Naive B cell (primary cell): Measurements from ENCODE around the gene PTPN5. TPM values are rescaled to one million over a fixed set of nuclear protein-coding genes. Genes with fewer than 3 reads are reported as not detected.
A peak's percentile ranks its signal among the peaks of the same experiment; 100 is the strongest.

Experiments used
- ATAC-seq, 2 donors: fragments of 150-1000 bp; cut with Tn5 transposase; 2 replicates each; pipeline ENCODE4 v1.10.0; 2021; ENCODE audit warnings: low read depth in 2 of 2, mild to moderate bottlenecking in 2 of 2, moderate library complexity in 2 of 2
- DNase-seq: peaks from one replicate; pipeline ENCODE4 v3.0.0; 2022
- H3K27ac Mint-ChIP-seq, 6 donors: one replicate each; pipeline ENCODE4 v1.8.0; 2020 to 2022; ENCODE audit warnings: mild to moderate bottlenecking in 6 of 6, mixed read lengths in 6 of 6, moderate library complexity in 5 of 6, inconsistent platforms in 2 of 6
- H3K27me3 Mint-ChIP-seq, 3 donors: one replicate each; pipeline ENCODE4 v1.8.0; 2021 to 2022; ENCODE audit warnings: mixed read lengths in 3 of 3, mild to moderate bottlenecking in 1 of 3
- H3K36me3 Mint-ChIP-seq, 2 donors: one replicate each; pipeline ENCODE4 v1.8.0; 2020 to 2022; ENCODE audit warnings: mixed read lengths in 2 of 2, inconsistent platforms in 1 of 2, mild to moderate bottlenecking in 1 of 2
- H3K4me1 Mint-ChIP-seq, 3 donors: one replicate each; pipeline ENCODE4 v1.8.0; 2020 to 2022; ENCODE audit warnings: mixed read lengths in 3 of 3, inconsistent platforms in 1 of 3, mild to moderate bottlenecking in 1 of 3, moderate library complexity in 1 of 3
- H3K4me3 Mint-ChIP-seq, 8 donors: one replicate each; pipeline ENCODE4 v1.8.0; 2020 to 2022; ENCODE audit warnings: mild to moderate bottlenecking in 8 of 8, mixed read lengths in 8 of 8, moderate library complexity in 8 of 8, inconsistent platforms in 2 of 8
- H3K9me3 Mint-ChIP-seq, 7 donors: one replicate each; pipeline ENCODE4 v1.8.0; 2020 to 2022; ENCODE audit warnings: mixed read lengths in 7 of 7, mild to moderate bottlenecking in 5 of 7, inconsistent platforms in 2 of 7, moderate library complexity in 1 of 7
- polyA plus RNA-seq, 6 donors: library from polyadenylated mRNA; unstranded; fragments of 300-500 nt; fragmentation: Illumina TruSeq; gene quantifications; one replicate each; pipeline ENCODE4 v1.2.3, GENCODE V29; 2021; ENCODE audit warnings: low read depth in 6 of 6

The PTPN5 gene
- polyA plus RNA-seq, 6 donors from 2014 or later, result not detected

DNA sequence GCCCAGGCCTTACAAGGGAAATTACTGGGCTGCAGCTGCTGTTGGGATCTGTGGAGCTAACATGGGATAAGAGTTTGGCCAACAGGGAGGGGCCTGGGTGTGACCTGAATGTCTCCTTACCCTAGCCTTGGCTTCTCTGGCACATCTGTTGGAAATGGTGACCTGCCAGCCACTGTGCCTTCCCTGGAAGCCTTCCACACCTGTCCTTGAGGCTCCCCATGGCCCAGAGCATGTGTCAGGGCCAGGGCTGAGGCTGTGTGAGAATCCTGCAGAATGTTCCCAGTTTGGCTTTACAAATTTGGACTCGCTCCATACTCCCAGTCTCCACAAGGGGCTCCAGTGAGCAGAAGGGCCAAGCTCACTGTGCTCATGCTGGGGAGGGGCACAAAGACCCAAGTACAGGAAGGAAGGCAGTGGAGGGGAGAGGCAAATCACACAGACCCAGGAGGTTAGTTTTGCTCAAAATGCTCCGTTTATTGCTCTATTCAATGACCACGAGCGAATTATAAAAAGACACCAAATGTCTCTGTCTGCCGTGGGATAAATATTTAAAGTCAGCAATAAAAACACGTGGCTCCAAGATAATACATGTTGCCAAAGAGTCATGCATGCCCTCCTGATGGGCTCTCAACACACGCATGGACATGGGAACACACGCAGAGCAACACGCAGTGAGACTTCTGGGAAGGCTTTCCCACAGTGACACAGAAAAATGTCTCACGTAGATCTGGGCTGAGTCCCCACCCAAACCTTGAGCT, 63.9 kb downstream of the PTPN5 start:
- Mint-ChIP-seq H3K36me3 (no peaks in the 10 kb centered on the region), H3K4me3 (peak overlapping the region in 1 of 8 donors; percentile 27), H3K9me3 (no peaks in the 10 kb centered on the region), H3K27me3 (peaks cover 0 to 8% (median 5%) of the 10 kb centered on the region in 3 donors), H3K4me1 (peaks cover 22 to 26% (median 24%) of the 10 kb centered on the region in 3 donors), H3K27ac (peak overlapping the region in 1 of 6 donors; percentile 46)
- ATAC-seq (peak; percentile 54 to 69), DNase-seq (peak; percentile 33)

DNA sequence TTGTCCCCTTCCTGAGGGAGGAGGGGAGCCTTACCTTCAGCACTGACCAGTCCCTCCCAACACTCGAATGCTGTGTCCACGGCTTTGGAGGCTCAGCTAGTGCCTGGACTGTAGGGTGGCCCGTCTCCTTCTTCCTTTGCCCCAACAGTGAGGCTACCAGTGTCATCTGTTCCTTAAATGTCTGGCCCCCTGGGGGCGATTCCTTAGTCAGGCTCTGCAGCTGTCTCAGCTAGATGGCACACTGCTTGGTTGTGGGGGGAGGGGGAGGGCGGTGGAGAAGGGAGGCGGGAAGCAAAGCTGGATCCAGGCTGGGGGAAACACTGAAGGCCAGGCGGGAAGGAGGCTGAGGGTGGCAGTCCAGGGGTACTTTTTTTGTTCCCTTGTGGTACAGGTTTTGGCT, 65.6 kb downstream of the PTPN5 start, which contains the start of gene IGSF22:
TSS of gene IGSF22 (minus strand) at position 149 of the 400 bp plus-strand sequence. CDS start 1,952 bp downstream, outside the sequence.
- Mint-ChIP-seq H3K9me3 (no peaks in the 10 kb centered on the region), H3K4me1 (peaks cover 22 to 26% (median 24%) of the 10 kb centered on the region in 3 donors), H3K4me3 (no peak within 1 kb of the TSS), H3K27me3 (peaks cover 0 to 8% (median 5%) of the 10 kb centered on the region in 3 donors), H3K27ac (no peak within 1 kb of the TSS), H3K36me3 (no peaks in the 10 kb centered on the region)
- DNase-seq, result no peak
- no peak for ATAC-seq

DNA sequence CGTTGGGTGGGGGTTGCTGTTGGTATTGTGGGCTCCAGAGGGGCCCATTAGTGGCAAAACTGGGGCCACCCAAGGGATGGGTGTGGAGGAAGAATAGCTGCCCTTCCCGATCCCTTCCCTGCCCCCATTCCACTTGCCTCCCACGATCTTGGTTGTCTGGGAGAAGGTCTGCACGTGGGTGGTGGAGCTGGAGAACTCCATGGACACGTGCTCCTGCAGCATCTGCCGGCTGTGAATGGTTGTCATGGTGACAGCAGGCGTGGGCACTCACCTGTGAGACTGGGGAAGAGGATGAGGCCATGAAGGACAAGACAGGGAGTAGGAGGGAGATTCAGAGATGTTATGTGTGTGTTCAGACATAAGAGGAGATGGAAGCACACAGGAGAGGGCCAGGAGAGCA, 67.6 kb downstream of the PTPN5 start:
- H3K36me3 Mint-ChIP-seq, result no peaks in the 10 kb centered on the region
- H3K4me1 Mint-ChIP-seq, result peaks cover 23 to 24% (median 24%) of the 10 kb centered on the region in 3 donors
- H3K9me3 Mint-ChIP-seq, result no peaks in the 10 kb centered on the region
- H3K27ac Mint-ChIP-seq, result peak overlapping the region in 1 of 6 donors; percentile 5
- no peak for ATAC-seq
- H3K4me3 Mint-ChIP-seq, result no peak overlapping the region
- DNase-seq, result no peak
- H3K27me3 Mint-ChIP-seq, result peaks cover 0 to 8% (median 5%) of the 10 kb centered on the region in 3 donors

DNA sequence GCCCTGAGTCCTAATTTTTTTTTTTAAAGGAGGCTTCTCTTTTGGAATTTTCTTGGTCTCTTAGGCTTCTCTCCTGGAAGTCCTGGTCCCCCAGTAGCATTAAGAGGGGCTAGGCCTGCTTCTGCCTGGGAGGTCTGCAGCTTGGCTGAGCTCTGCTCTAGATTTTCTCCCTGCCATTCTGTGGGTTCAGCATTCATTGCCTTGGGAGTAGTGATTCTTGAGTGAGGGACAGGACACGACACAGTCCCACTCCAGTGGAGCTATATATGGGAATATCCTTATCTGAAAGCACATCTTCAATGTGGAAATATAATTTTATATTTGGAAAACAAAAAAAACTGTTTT, 69.3 kb downstream of the PTPN5 start:
- H3K27me3 Mint-ChIP-seq, result peaks cover 0 to 9% (median 0%) of the 10 kb centered on the region in 3 donors
- peaks cover 0 to 1% (median 0%) of the 10 kb centered on the region in 7 donors for H3K9me3 Mint-ChIP-seq
- peaks cover 13 to 14% (median 13%) of the 10 kb centered on the region in 3 donors for H3K4me1 Mint-ChIP-seq
- H3K36me3 Mint-ChIP-seq, result no peaks in the 10 kb centered on the region
- ATAC-seq, result no peak
- H3K27ac Mint-ChIP-seq, result no peak overlapping the region
- H3K4me3 Mint-ChIP-seq, result peak overlapping the region; percentile 77 to 99 (median 94)
- no peak for DNase-seq

DNA sequence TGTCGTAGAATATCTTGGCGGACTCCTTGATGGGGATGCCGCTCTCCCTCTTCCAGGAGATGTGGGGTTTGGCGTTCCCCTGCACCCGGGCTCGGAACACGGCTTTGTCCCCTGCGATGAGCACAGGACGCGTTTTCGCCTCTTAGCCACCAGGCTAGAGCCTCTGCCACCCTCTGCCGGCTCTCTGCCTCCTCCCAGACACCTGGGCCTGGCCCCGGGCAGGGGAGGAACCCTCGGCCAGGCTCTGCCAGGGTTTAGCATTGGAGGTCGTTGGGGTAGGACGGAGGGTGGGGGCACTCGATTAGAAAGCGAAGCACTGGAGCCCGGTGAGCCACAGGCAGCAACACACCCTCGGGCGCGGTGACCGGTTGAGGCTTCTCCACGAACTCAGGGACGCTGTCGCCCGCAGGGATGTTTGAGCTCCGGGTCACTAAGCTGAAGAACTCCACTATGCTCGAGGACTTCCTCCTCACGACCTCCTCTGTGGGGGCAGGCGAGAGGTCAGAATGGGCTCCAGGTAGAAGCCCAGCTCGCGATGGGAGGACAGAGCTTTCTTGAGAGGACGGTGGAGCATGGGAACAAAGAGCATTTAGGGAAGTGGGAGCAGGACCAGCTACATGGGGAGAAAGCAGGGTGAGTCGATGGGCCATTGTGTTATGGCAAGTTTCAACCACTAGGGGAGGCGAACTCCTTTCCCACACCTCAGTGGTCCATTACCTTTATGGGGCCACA, 69.9 kb downstream of the PTPN5 start:
- peaks cover 3 to 8% (median 4%) of the 10 kb centered on the region in 3 donors for H3K27me3 Mint-ChIP-seq
- H3K4me1 Mint-ChIP-seq, result peaks cover 13 to 14% (median 13%) of the 10 kb centered on the region in 3 donors
- ATAC-seq, result peak; percentile 71 to 77
- H3K36me3 Mint-ChIP-seq, result no peaks in the 10 kb centered on the region
- H3K4me3 Mint-ChIP-seq, result peak overlapping the region; percentile 77 to 99 (median 94)
- peak; percentile 45 for DNase-seq
- H3K27ac Mint-ChIP-seq, result peak overlapping the region in 5 of 6 donors; percentile 44 to 78 (median 60)
- peaks cover 0 to 1% (median 0%) of the 10 kb centered on the region in 7 donors for H3K9me3 Mint-ChIP-seq

DNA sequence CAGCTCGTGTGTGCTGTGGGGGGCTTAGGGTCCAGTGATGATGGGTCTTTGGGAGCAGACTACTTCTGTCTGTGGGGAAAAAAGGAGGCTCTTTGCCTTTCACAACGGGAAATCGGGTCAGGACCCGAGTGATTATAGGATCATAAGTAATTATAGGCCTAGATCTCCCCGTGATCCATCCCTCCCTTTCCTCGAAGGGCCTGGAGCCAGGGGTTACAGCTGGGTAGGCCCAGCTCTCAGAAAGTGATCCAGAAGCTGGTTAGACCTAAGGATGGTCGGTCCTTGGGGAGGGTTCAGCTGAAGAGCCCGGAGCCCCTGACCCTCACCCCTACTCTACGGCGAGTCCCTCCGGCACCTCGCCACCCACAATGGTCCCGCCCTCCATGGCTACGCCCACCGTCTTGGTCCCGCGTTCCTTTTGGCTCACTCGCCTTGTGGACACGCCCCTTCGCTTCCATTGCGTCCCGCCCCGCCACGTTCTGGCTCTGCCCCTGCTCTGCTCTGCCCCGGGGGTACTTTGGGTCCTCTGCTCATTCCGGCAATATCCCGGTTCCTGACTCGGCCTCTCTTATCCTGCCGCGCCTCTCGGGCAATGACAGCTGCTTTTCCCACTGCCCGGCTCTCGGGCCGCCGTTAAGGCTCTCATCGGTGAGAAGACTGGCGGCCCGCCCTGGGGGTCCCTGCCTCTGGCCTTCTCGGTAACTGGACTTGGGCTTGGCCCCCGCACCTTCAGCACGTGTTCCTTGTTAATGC, 70.6 kb downstream of the PTPN5 start:
- Mint-ChIP-seq H3K27ac (peak overlapping the region in 3 of 6 donors; percentile 51 to 90 (median 72)), H3K36me3 (no peaks in the 10 kb centered on the region), H3K9me3 (peaks cover 0 to 1% (median 0%) of the 10 kb centered on the region in 7 donors), H3K4me1 (peaks cover 13 to 14% (median 13%) of the 10 kb centered on the region in 3 donors), H3K4me3 (peak overlapping the region; percentile 77 to 99 (median 94)), H3K27me3 (peaks cover 4 to 8% (median 4%) of the 10 kb centered on the region in 3 donors)
- DNase-seq (peak; percentile 67), ATAC-seq (peak; percentile 86 to 88)

DNA sequence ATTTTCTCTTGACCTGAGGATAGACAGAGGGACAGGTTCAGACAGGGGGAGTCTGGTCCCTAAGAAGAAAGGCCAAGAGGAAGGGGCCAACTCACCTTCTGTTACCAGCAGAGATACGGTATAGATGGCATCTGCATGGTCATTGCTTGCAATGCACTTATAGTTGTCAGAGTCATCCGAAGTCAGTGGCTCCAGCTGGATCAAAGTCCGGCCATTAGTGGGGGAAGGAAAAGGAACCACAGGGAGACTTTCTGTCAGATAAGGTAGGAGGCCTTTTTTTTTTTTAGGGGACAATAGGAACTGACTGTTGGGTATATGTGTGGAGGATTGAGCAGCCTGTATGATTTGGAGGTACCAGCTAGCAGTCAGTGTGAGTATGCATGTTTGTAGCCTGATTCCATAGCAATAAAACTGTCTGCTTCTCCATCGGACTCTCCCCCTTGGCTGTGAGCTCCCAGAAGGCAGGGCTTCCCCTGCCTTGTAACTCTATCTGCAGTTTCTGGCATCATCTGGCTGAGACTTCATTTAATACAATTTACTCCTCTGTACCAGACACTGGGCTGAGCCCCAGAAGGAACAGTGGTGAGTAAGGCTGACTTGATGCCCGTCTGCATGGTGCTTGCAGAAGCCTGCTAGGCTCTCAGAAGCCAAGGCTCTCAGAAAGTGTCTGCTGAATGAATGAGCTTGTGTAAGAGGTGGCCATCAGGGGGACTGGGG, 71.3 kb downstream of the PTPN5 start:
- H3K36me3 Mint-ChIP-seq, result no peaks in the 10 kb centered on the region
- H3K4me1 Mint-ChIP-seq, result peaks cover 13 to 14% (median 13%) of the 10 kb centered on the region in 3 donors

DNA sequence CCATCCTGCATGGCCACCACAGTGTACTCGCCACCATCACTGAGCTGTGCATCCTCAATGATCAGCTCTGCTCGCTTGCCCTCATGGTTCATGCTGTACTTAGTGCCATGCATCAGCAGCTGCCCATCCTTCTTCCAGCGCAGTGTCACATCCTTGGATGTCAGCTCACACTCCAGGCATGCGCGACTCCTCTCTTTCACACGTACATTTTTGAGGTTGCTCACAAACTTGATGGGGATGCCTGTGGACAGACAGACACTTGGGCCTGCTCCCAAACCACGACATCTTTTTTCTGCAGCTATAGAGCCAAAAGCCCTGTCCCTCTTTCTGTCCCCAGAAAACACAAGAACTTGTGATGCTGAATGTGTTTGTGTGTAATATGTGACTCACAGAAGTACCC, 76.1 kb downstream of the PTPN5 start:
- DNase-seq, result no peak
- Mint-ChIP-seq H3K27ac (no peak overlapping the region), H3K4me1 (peaks cover 0 to 1% (median 0%) of the 10 kb centered on the region in 3 donors), H3K4me3 (no peak overlapping the region), H3K9me3 (peaks cover 0 to 1% (median 0%) of the 10 kb centered on the region in 7 donors), H3K27me3 (peaks cover 8 to 29% (median 23%) of the 10 kb centered on the region in 3 donors), H3K36me3 (no peaks in the 10 kb centered on the region)
- ATAC-seq, result no peak

More for the DNA sequence above, 71.3 kb downstream of the PTPN5 start:
- Mint-ChIP-seq H3K27me3 (peaks cover 4 to 11% (median 6%) of the 10 kb centered on the region in 3 donors), H3K4me3 (peak overlapping the region; percentile 77 to 99 (median 94)), H3K9me3 (peaks cover 0 to 1% (median 0%) of the 10 kb centered on the region in 7 donors), H3K27ac (peak overlapping the region in 4 of 6 donors; percentile 30 to 90 (median 62))
- no peak for ATAC-seq
- no peak for DNase-seq

DNA sequence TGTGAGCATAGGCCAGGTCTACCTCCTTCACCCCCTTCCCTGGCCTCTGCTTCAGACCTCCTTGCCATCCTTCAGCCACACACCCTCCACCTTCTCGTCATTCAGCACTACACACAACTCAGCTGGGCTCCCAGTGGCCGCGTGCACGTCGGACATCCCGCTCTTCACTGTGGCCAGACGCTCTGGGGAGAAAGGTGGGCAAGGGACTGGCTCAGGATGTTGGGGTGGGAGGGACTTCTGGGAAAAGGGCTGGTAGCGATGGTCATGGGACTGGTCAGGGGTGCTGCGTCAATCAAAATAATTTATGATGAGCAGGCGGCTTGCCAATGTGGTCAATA, 77.2 kb downstream of the PTPN5 start:
- ATAC-seq, result no peak
- Mint-ChIP-seq H3K4me3 (no peak overlapping the region), H3K27me3 (peaks cover 8 to 29% (median 23%) of the 10 kb centered on the region in 3 donors), H3K9me3 (peaks cover 0 to 1% (median 0%) of the 10 kb centered on the region in 7 donors), H3K27ac (no peak overlapping the region), H3K36me3 (no peaks in the 10 kb centered on the region), H3K4me1 (no peaks in the 10 kb centered on the region)
- DNase-seq, result no peak

DNA sequence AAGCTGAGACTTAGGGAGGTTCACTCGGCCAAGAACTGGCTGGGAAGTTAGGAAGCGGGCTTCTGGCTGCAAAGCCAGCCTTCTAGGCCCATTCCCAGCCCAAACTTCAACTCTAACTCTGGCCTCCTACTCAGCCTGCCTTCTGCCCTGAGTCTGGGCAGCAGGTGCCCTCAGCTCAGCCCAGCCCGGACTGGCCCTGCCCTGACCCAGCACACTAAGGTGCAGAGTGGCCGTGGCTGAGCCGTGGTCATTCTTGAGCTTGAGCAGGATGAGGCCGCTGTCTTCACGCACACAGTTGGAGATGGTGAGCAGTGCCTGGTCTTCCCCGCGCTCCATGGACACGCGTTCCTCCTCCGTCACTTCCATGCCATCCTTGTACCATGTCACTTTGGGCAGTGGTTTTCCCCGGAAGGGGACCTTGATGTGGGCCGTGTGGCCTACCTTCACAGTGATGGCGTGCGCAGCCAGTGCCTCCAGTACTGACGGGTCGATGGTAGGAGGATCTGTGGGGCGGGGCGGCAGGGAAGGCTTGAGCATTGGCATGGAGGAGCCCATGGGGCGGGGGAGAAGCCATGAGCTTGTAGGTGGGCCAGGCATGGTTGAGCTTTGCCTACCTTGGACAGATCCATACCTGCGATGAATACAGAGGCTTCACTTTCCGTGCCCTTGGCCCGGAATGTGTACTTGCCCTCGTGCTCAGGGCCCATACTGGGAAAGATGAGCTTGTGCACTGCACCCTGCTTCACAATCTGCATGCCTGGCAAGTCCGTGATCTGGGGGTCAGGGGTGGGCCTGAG, 77.8 kb downstream of the PTPN5 start:
- Mint-ChIP-seq H3K27me3 (peaks cover 8 to 29% (median 23%) of the 10 kb centered on the region in 3 donors), H3K27ac (no peak overlapping the region)

DNA sequence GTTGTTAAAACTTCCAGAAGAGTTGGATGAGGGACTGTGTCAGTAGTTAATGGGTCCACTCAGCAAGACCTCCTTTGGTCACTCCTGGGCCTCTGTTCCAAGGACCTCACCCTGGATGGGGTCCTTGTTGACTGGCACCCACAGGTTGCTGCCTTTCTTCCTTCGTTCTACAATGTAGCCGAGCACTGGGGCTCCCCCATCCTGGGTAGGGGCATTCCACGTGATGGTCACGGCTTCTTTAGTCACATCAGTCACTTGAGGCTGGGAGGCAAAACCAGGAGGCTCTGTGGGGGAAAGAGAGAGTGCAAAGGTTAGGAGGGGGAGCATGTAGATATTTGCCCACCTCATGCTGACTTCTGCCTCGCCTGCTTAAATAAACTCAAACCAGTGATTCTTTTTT, 81.1 kb downstream of the PTPN5 start:
- Mint-ChIP-seq H3K9me3 (peaks cover 0 to 1% (median 0%) of the 10 kb centered on the region in 7 donors), H3K4me3 (no peak overlapping the region), H3K27me3 (peaks cover 4 to 25% (median 15%) of the 10 kb centered on the region in 3 donors), H3K4me1 (peaks cover 10 to 21% (median 15%) of the 10 kb centered on the region in 3 donors), H3K27ac (no peak overlapping the region), H3K36me3 (no peaks in the 10 kb centered on the region)
- ATAC-seq, result no peak
- no peak for DNase-seq

More for the DNA sequence above, 77.8 kb downstream of the PTPN5 start:
- no peaks in the 10 kb centered on the region for H3K4me1 Mint-ChIP-seq
- ATAC-seq, result no peak
- no peaks in the 10 kb centered on the region for H3K36me3 Mint-ChIP-seq
- peaks cover 0 to 1% (median 0%) of the 10 kb centered on the region in 7 donors for H3K9me3 Mint-ChIP-seq
- DNase-seq, result no peak
- no peak overlapping the region for H3K4me3 Mint-ChIP-seq

DNA sequence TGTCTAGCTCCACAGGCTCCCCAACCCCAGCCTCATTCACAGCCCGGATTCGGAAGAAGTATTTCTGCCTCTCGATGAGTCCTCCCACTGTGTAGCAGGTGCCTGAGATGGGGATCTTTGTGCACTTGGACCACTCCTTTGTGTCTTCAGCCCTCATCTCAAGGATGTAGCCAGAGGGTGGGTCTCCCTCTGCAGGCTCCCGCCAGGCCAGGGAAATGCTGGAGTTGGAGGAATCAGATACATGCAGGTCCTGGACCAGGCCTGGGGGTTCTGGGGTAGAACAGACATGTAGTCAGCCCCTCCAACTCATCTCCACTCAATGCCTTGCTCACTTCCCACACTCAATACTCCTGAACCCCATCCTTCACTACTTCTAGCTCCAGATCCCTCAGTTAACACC, 82.2 kb downstream of the PTPN5 start:
- peaks cover 14 to 32% (median 25%) of the 10 kb centered on the region in 3 donors for H3K4me1 Mint-ChIP-seq
- H3K36me3 Mint-ChIP-seq, result no peaks in the 10 kb centered on the region
- peak overlapping the region in 2 of 6 donors; percentile 2 to 74 for H3K27ac Mint-ChIP-seq
- DNase-seq (no peak), ATAC-seq (no peak)
- no peak overlapping the region for H3K4me3 Mint-ChIP-seq
- no peaks in the 10 kb centered on the region for H3K9me3 Mint-ChIP-seq
- H3K27me3 Mint-ChIP-seq, result peaks cover 0 to 18% (median 3%) of the 10 kb centered on the region in 3 donors
